ENCODE results near the gene CDKAL1.

Gene CDKAL1

DNA sequence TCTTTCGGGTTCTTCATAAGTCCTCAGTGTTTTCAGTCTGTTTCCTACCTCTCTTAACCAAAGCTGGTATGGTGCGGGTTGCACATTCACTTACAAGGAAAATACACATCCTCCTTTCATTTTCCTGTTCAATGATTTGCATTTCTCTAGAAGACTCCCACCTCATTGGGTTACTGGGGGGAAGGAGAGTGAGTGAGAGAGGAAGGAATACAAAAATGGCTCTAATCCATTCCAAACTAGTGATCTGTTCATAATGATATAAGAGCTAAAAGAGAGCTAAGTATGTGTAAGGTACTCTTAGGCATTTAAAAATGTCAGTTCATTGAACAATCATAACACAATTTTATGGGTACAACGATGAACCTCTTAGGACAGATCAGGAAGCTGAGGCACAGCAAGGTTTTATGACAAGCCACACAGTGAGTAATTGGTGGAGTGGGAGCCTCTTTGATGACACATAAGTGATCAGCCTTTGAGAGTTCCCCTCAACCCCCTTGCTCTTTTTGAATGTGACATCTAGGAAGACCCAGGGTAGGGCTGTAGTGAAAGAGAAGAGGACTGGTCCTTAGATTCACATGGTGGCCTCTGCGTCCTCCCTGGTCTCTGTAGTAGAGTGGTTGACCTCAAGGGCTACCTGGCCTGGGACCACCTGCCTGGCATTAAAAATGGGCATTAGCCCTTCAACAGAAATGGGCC, 730.9 kb downstream of the CDKAL1 start (continued):
- no peak for TF ChIP-seq CSRNP3 (CRISPR knock-in tag; IDR thresholded peaks at IDR 0.05)

- ATAC-seq, result no peak
- TF ChIP-seq ZNF8 (CRISPR knock-in tag; IDR thresholded peaks at IDR 0.05) (no peak), BACH2 (CRISPR knock-in tag; IDR thresholded peaks at IDR 0.05; ENCODE audit: borderline replicate concordance) (no peak), ZNF565 (CRISPR knock-in tag; conservative IDR thresholded peaks at IDR 0.05; ENCODE audit: low read depth) (no peak), TCF4 (CRISPR knock-in tag; IDR thresholded peaks at IDR 0.05; ENCODE audit: borderline replicate concordance) (no peak), TSHZ2 (CRISPR knock-in tag; IDR thresholded peaks at IDR 0.05) (no peak), ZFP30 (CRISPR knock-in tag; IDR thresholded peaks at IDR 0.05) (no peak), ZFP3 (CRISPR knock-in tag; IDR thresholded peaks at IDR 0.05) (no peak), ZC3H10 (CRISPR knock-in tag; IDR thresholded peaks at IDR 0.05) (no peak), ARNTL (CRISPR knock-in tag; IDR thresholded peaks at IDR 0.05; ENCODE audit: borderline replicate concordance, low read depth) (no peak), CSDC2 (CRISPR knock-in tag; IDR thresholded peaks at IDR 0.05) (no peak)
These were observed 731.4 kb downstream of the CDKAL1 start for GRCh38 chr6:21265730-21266044.

GRCh38 chr6:21270636-21271201, 736.5 kb downstream of the CDKAL1 start:
- TF ChIP-seq ZFP3 (CRISPR knock-in tag; IDR thresholded peaks at IDR 0.05) (no peak), CSRNP3 (CRISPR knock-in tag; IDR thresholded peaks at IDR 0.05) (no peak), TSHZ2 (CRISPR knock-in tag; IDR thresholded peaks at IDR 0.05) (no peak), ZC3H10 (CRISPR knock-in tag; IDR thresholded peaks at IDR 0.05) (no peak), PPARA (CRISPR knock-in tag; IDR thresholded peaks at IDR 0.05; ENCODE audit: borderline replicate concordance) (no peak), CSDC2 (CRISPR knock-in tag; IDR thresholded peaks at IDR 0.05) (no peak), BACH2 (CRISPR knock-in tag; IDR thresholded peaks at IDR 0.05; ENCODE audit: borderline replicate concordance) (no peak), ARNTL (CRISPR knock-in tag; IDR thresholded peaks at IDR 0.05; ENCODE audit: borderline replicate concordance, low read depth) (no peak), SNAI2 (CRISPR knock-in tag; IDR thresholded peaks at IDR 0.05) (no peak), TOX (CRISPR knock-in tag; IDR thresholded peaks at IDR 0.05; ENCODE audit: borderline replicate concordance) (no peak)
- TF ChIP-seq, protein P1, sequence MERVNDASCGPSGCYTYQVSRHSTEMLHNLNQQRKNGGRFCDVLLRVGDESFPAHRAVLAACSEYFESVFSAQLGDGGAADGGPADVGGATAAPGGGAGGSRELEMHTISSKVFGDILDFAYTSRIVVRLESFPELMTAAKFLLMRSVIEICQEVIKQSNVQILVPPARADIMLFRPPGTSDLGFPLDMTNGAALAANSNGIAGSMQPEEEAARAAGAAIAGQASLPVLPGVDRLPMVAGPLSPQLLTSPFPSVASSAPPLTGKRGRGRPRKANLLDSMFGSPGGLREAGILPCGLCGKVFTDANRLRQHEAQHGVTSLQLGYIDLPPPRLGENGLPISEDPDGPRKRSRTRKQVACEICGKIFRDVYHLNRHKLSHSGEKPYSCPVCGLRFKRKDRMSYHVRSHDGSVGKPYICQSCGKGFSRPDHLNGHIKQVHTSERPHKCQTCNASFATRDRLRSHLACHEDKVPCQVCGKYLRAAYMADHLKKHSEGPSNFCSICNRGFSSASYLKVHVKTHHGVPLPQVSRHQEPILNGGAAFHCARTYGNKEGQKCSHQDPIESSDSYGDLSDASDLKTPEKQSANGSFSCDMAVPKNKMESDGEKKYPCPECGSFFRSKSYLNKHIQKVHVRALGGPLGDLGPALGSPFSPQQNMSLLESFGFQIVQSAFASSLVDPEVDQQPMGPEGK (CRISPR knock-in tag; IDR thresholded peaks at IDR 0.05; ENCODE audit: borderline replicate concordance), result no peak
- no peak for ATAC-seq

All from SK-N-SH treated with all-trans-retinoic acid at 6 μM for 48 hours (cell line).